HepG2 (cell line): ENCODE data around the gene MYO1E. TPM values are rescaled to one million over a fixed set of nuclear protein-coding genes. Genes with fewer than 3 reads are reported as not detected.
A peak's percentile ranks its signal among the peaks of the same experiment; 100 is the strongest.

Source experiments
- BCL6 ChIP-seq: IDR thresholded peaks from 2 replicates; pipeline ENCODE4 v1.6.1; 2016; ENCODE audit warnings: missing genetic modification reagents, missing compliant biosample characterization
- CEBPG ChIP-seq: IDR thresholded peaks from 2 replicates; pipeline ENCODE4 v1.6.1; 2016
- CHCHD3 ChIP-seq: sonication (generic); formaldehyde crosslinking; IDR thresholded peaks from 2 replicates; pipeline ENCODE4 v1.8.0; 2022; ENCODE audit warnings: mild to moderate bottlenecking, missing genetic modification reagents, moderate library complexity
- CREM ChIP-seq, 2 experiments: sonication (generic) in 1 of 2; formaldehyde crosslinking in 1 of 2; IDR thresholded peaks; 2 replicates each; pipeline versions ENCODE4 v1.4.0 to v1.6.1; 2016 to 2020; ENCODE audit warnings: antibody characterized with exemption in 1 of 2, mild to moderate bottlenecking in 1 of 2, missing genetic modification reagents in 1 of 2
- DPF2 ChIP-seq: sonication (generic); formaldehyde crosslinking; IDR thresholded peaks from 2 replicates; pipeline ENCODE4 v1.4.0; 2020; ENCODE audit warnings: mild to moderate bottlenecking, low read depth, missing genetic modification reagents, borderline replicate concordance
- FOXC1 ChIP-seq: sonication (generic); formaldehyde crosslinking; IDR thresholded peaks from 2 replicates; pipeline ENCODE4 v1.8.0; 2022; ENCODE audit warnings: mild to moderate bottlenecking, missing genetic modification reagents, borderline replicate concordance
- GATA4 ChIP-seq: sonication (generic); IDR thresholded peaks from 2 replicates; pipeline ENCODE4 v1.6.1; 2016; ENCODE audit warnings: antibody characterized with exemption, low read depth, borderline replicate concordance
- GTF3A ChIP-seq: sonication (generic); formaldehyde crosslinking; conservative IDR thresholded peaks from 2 replicates; pipeline ENCODE4 v1.4.0; 2020; ENCODE audit warnings: mild to moderate bottlenecking, missing genetic modification reagents
- ISL2 ChIP-seq: sonication (generic); formaldehyde crosslinking; IDR thresholded peaks from 2 replicates; pipeline ENCODE4 v1.5.0; 2020; ENCODE audit warnings: missing genetic modification reagents
- JUND ChIP-seq: sonication (generic); formaldehyde crosslinking; IDR thresholded peaks from 2 replicates; pipeline ENCODE4 v1.8.0; 2022; ENCODE audit warnings: mild to moderate bottlenecking, missing genetic modification reagents
- KLF15 ChIP-seq: sonication (generic); formaldehyde crosslinking; IDR thresholded peaks from 2 replicates; pipeline ENCODE4 v1.8.1; 2023; ENCODE audit warnings: borderline replicate concordance, mild to moderate bottlenecking, inconsistent platforms, missing genetic modification reagents, mixed read lengths
- NFE2 ChIP-seq: sonication (generic); formaldehyde crosslinking; IDR thresholded peaks from 2 replicates; pipeline ENCODE4 v1.4.0; 2020; ENCODE audit warnings: missing genetic modification reagents
- PITX1 ChIP-seq: sonication (generic); formaldehyde crosslinking; IDR thresholded peaks from 2 replicates; pipeline ENCODE4 v1.5.1; 2020; ENCODE audit warnings: mild to moderate bottlenecking, missing genetic modification reagents
- POLR2AphosphoS5 ChIP-seq: IDR thresholded peaks from 2 replicates; pipeline ENCODE4 v1.6.1; 2012; ENCODE audit warnings: low read depth, low read length
- SOX13 ChIP-seq, 3 experiments: fragments of 450-650 bp in 1 of 3; sonication (generic) in 1 of 3; formaldehyde crosslinking in 1 of 3; IDR thresholded peaks in 2 of 3; conservative IDR thresholded peaks in 1 of 3; 2 replicates each; pipeline versions ENCODE4 v1.5.0 to v1.6.1; 2016 to 2020; ENCODE audit warnings: antibody characterized with exemption in 1 of 3, mild to moderate bottlenecking in 1 of 3, missing compliant biosample characterization in 1 of 3, missing genetic modification reagents in 1 of 3, moderate library complexity in 1 of 3
- TOE1 ChIP-seq: sonication (generic); formaldehyde crosslinking; IDR thresholded peaks from 2 replicates; pipeline ENCODE4 v1.4.0; 2020; ENCODE audit warnings: mild to moderate bottlenecking, missing genetic modification reagents
- ZEB1 ChIP-seq: IDR thresholded peaks from 2 replicates; pipeline ENCODE4 v1.6.1; 2012; ENCODE audit warnings: mild to moderate bottlenecking, low read depth, inconsistent platforms; ENCODE audit not compliant: insufficient replicate concordance
- ZNF3 ChIP-seq: IDR thresholded peaks from 2 replicates; pipeline ENCODE4 v1.7.0; 2017; ENCODE audit warnings: inconsistent platforms
- ZNF614 ChIP-seq: IDR thresholded peaks from 2 replicates; pipeline ENCODE4 v1.6.1; 2018; ENCODE audit warnings: missing biosample characterization, missing genetic modification reagents, inconsistent platforms, borderline replicate concordance
- ZNF660 ChIP-seq: sonication (generic); formaldehyde crosslinking; IDR thresholded peaks from 2 replicates; pipeline ENCODE4 v1.5.1; 2020; ENCODE audit warnings: mild to moderate bottlenecking, low read depth, missing genetic modification reagents, borderline replicate concordance
- ZNF672 ChIP-seq: sonication (generic); formaldehyde crosslinking; IDR thresholded peaks from 2 replicates; pipeline ENCODE4 v1.8.1; 2022; ENCODE audit warnings: missing genetic modification reagents
- ZSCAN9 ChIP-seq: IDR thresholded peaks from 2 replicates; pipeline ENCODE4 v1.6.1; 2016; ENCODE audit warnings: borderline replicate concordance
- polyA plus RNA-seq, 8 experiments: library from polyadenylated mRNA; depleted of rRNA in 3 of 8; stranded (reverse) in 7 of 8; unstranded in 1 of 8; fragments of >200 nt; fragmentation: Illumina TruSeq in 4 of 8; extraction: Trizol in 4 of 8; gene quantifications; 2 replicates each; pipeline versions ENCODE4 v1.2.1 to v1.2.3, GENCODE V29; 2011 to 2016; ENCODE audit warnings: low read depth in 4 of 8, missing spikeins in 1 of 8, mixed read lengths in 1 of 8; ENCODE audit not compliant: insufficient read depth in 1 of 8
- total RNA-seq, 5 experiments: library from RNA; depleted of rRNA; stranded (reverse); fragments of >200 nt; fragmentation: Illumina TruSeq; extraction: Trizol; gene quantifications; 2 replicates each; pipeline ENCODE4 v1.2.3, GENCODE V29; 2016; ENCODE audit warnings: low read depth in 1 of 5
- TF ChIP-seq, protein P1 (sequence below): IDR thresholded peaks from 2 replicates; pipeline ENCODE4 v1.6.1; 2016; ENCODE audit warnings: missing biosample characterization, missing genetic modification reagents, low read depth
- TF ChIP-seq, protein P2 (sequence below): sonication (generic); formaldehyde crosslinking; IDR thresholded peaks from 2 replicates; pipeline ENCODE4 v1.9.0; 2021; ENCODE audit warnings: missing genetic modification reagents, borderline replicate concordance

MYO1E gene
- total and polyA plus RNA-seq, 2 of the 13 experiments (the other 11 are each of a cell fraction or from before 2014, with no cell fraction given) = 15.7 to 25.1 TPM

DNA sequence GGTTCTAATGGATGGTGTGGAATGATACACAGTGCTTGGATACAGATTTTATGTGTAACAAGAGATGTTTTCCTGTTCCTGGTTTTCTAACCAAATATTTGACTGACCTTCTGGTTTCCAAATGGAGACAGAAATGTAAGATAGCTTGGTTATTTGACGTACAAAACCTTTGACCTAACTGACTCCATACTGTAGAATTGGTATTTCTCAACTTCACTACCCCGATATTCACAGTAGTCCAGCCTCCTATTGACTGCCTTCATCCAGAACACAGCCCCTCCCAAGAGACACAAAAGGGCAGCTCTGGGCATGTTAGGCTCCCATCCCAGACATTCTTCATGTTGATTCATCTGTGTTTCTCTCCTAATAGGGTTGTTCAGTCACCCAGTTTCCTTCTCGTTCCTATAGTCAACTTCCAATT is 33.4 kb downstream of the MYO1E start (continued):
- TF ChIP-seq, protein P1, sequence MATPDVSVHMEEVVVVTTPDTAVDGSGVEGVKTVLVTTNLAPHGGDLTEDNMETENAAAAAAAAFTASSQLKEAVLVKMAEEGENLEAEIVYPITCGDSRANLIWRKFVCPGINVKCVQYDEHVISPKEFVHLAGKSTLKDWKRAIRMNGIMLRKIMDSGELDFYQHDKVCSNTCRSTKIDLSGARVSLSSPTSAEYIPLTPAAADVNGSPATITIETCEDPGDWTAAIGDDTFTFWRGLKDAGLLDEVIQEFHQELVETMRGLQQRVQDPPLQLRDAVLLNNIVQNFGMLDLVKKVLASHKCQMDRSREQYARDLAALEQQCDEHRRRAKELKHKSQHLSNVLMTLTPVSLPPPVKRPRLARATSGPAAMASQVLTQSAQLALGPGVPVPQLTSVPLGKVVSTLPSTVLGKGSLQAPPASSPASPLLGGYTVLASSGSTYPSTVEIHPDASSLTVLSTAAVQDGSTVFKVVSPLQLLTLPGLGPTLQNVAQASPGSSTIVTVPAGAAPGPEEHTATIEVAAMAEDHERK = no peak
- TF ChIP-seq, protein P2, sequence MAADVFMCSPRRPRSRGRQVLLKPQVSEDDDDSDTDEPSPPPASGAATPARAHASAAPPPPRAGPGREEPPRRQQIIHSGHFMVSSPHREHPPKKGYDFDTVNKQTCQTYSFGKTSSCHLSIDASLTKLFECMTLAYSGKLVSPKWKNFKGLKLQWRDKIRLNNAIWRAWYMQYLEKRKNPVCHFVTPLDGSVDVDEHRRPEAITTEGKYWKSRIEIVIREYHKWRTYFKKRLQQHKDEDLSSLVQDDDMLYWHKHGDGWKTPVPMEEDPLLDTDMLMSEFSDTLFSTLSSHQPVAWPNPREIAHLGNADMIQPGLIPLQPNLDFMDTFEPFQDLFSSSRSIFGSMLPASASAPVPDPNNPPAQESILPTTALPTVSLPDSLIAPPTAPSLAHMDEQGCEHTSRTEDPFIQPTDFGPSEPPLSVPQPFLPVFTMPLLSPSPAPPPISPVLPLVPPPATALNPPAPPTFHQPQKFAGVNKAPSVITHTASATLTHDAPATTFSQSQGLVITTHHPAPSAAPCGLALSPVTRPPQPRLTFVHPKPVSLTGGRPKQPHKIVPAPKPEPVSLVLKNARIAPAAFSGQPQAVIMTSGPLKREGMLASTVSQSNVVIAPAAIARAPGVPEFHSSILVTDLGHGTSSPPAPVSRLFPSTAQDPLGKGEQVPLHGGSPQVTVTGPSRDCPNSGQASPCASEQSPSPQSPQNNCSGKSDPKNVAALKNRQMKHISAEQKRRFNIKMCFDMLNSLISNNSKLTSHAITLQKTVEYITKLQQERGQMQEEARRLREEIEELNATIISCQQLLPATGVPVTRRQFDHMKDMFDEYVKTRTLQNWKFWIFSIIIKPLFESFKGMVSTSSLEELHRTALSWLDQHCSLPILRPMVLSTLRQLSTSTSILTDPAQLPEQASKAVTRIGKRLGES = no peak
- TF ChIP-seq ZSCAN9 (CRISPR knock-in tag) (no peak), GTF3A (CRISPR knock-in tag) (no peak), PITX1 (no peak), DPF2 (no peak), ZNF614 (CRISPR knock-in tag) (no peak), CREM (IDR thresholded peaks at IDR 0.05) (peak; percentile 44; the same call in 1 of the 2 replicates), CREM (CRISPR knock-in tag; IDR thresholded peaks at IDR 0.05) (no peak), CEBPG (CRISPR knock-in tag) (peak; percentile 79), TOE1 (CRISPR knock-in tag) (no peak), NFE2 (CRISPR knock-in tag) (no peak), CHCHD3 (CRISPR knock-in tag) (no peak), FOXC1 (CRISPR knock-in tag) (no peak), GATA4 (no peak), ZEB1 (no peak), ZNF3 (peak; percentile 59; the same call in 1 of the 2 replicates), JUND (CRISPR knock-in tag) (no peak), SOX13 (IDR thresholded peaks at IDR 0.05) (no peak), SOX13 (CRISPR knock-in tag; conservative IDR thresholded peaks at IDR 0.05 in 1 of 2, IDR thresholded peaks at IDR 0.05 in 1 of 2) (peak in 1 of 2 experiments; percentile 76; a peak in 2 of 4 replicates), ISL2 (peak; percentile 70; the same call in 1 of the 2 replicates), ZNF672 (CRISPR knock-in tag) (no peak), ZNF660 (CRISPR knock-in tag) (no peak), KLF15 (CRISPR knock-in tag) (no peak), BCL6 (CRISPR knock-in tag) (peak; percentile 92), POLR2AphosphoS5 (no peak)
